Ramos (cell line): ENCODE measurements around the gene TSSK2.
"Not testable (repeated sequence)": the region's sequence is repeated elsewhere in the genome, so short reads cannot be mapped to it uniquely, and the experiment has no call there.

ENCODE experiments used
- in situ Hi-C: fragments of 300-500 bp; cut with MboI; formaldehyde crosslinking; loops from one replicate; pipeline ENCODE4 v1.14.3; 2022; ENCODE audit warnings: low sequenced_read_pairs; ENCODE audit not compliant: unreplicated experiment

The TSSK2 gene

GRCh38 chr22:19158649-19159048, 27.5 kb downstream of the TSSK2 start:
- in situ Hi-C loops: not testable (repeated sequence)

- in situ Hi-C loops: no loop called here
These were observed 33.3 kb downstream of the TSSK2 start for GRCh38 chr22:19164425-19164824.

- in situ Hi-C loops: no loop called here
These were observed 35.3 kb downstream of the TSSK2 start for GRCh38 chr22:19166421-19166820.

GRCh38 chr22:19167106-19167869, 36.2 kb downstream of the TSSK2 start:
- in situ Hi-C loops: no loop called here

- in situ Hi-C loops: no loop called here
These were observed 37.2 kb downstream of the TSSK2 start for GRCh38 chr22:19168088-19168890.

- in situ Hi-C loops: no loop called here
These were observed 38.2 kb downstream of the TSSK2 start for GRCh38 chr22:19169002-19169946.

- in situ Hi-C loops: no loop called here
These were observed 38.8 kb downstream of the TSSK2 start for GRCh38 chr22:19169947-19170318.

GRCh38 chr22:19172213-19173046, 41.3 kb downstream of the TSSK2 start:
- in situ Hi-C loops: no loop called here

GRCh38 chr22:19173047-19174035, 42.2 kb downstream of the TSSK2 start:
- in situ Hi-C loops: no loop called here

GRCh38 chr22:19174106-19175025, 43.3 kb downstream of the TSSK2 start:
- in situ Hi-C loops: no loop called here

- in situ Hi-C loops: no loop called here
These were observed 44.0 kb downstream of the TSSK2 start for GRCh38 chr22:19175026-19175601.

GRCh38 chr22:19175602-19176174, 44.6 kb downstream of the TSSK2 start:
- in situ Hi-C loops: no loop called here

GRCh38 chr22:19176175-19176643, 45.1 kb downstream of the TSSK2 start:
- in situ Hi-C loops: no loop called here

GRCh38 chr22:19176732-19177131, 45.6 kb downstream of the TSSK2 start:
- in situ Hi-C loops: no loop called here

GRCh38 chr22:19177164-19178064, 46.3 kb downstream of the TSSK2 start:
- in situ Hi-C loops: no loop called here
